HG03558 (cell line): ENCODE measurements around the gene SDR42E2.
"Not testable (repeated sequence)": the region's sequence is repeated elsewhere in the genome, so short reads cannot be mapped to it uniquely, and the experiment has no call there.

Experiments
- ATAC-seq: cut with Tn5 transposase; IDR thresholded peaks from one replicate; pipeline ENCODE4 v1.9.1; 2021; ENCODE audit warnings: moderate number of reproducible peaks; ENCODE audit not compliant: unreplicated experiment; ENCODE audit errors: extremely low read depth

The SDR42E2 gene

DNA sequence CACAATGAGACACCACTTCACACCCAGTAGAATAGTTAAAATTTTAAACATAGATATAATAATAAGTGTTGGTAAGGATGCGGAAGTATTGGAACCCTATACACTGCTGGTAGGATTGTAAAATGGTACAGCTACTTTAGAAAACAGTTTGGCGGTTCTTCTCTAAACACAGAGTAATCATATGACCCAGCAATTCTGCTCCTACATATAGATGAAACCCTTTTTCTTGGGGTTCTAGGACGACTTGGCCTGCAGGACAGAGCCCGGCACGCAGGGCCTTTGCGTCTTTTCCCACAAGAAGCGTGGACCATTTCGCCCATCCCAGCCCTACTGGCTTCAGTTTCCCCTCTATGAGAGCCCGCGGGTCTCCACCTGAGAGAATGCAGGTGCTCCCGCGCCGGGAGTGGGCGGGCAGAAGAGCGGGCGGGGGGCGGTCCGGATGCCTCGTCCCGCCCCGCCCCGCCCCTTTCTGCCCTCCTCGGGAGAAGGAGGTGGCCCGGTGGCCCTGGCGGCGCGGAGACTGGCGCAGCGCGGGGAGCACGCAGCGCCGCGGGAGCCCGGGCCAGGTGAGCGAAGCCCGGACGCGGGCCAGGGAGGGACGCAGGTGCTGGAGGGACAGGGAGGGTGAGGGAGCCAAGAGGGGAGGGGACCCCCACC, at the start of gene SDR42E2:
Gene SDR42E2, plus strand, starts transcription at position 508 of the 657 bp plus-strand sequence. CDS start 3,077 bp downstream, outside the sequence.
- no peak for ATAC-seq

DNA sequence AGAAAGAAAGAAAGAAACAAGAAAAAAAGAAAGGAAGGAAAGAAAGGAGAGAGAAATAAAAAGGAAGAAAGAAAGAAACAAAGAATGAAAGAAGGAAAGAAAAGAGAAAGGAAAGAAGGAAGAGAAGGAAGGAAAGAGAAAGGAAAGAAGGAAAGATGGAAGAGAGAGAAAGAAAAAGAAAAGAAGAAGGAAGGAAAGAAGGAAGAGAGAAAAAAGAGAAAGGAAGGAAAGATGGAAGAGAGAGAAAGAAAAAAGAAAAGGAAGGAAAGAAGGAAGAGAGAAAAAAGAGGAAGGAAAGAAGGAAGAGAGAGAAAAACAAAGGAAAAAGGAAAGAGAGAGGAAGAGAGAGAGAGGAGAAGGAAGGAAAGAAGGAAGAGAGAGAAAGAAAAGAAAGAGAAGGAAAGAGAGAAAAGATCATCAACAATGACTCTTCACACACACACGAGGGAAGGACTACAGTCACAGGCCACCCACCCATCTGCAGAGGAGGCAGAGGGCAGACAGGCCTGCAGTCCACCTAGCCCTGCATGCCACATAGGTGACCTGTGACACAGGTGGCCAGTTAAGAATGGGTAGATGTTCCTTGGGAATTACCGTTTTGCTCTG, 46.1 kb upstream of the SDR42E2 start:
- ATAC-seq: no peak

DNA sequence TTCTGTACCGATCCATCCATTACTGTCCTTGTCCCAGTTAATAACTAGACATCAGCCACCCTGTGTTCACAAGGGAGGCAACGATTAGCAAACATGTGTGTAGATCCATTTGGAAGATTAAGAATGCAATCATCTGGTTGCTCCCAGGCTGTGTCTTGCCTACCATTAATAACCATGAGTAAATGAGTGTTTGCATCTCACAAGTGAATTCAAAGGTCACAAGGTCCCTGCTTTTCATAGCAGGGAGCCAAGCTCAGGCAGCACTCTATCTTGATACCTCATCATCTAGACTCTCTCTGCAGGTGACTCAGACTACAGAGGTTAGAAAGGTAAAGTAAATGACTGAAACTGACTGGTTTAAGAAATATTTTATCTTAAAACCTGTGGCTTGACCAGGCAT, 44.7 kb upstream of the SDR42E2 start:
- no peak for ATAC-seq

DNA sequence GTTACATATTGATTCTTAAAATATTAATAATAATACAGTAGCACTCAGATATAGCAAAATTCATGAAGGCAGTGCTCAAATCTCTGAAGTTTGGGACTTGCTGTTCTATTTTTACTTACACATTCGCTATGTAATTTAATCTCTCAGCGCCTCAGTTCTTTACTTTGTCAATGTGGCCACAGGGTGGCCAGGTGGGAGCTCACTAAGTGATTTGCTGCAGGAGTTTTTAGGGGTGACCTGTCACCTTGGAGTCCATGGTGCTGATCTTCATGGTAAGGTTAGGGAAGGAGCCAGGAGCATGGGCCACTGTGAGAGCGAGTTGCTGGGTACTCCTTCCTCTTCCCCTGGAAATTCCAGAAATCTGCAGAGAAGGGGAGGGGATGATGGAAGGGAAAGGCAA, 41.9 kb upstream of the SDR42E2 start:
- no peak for ATAC-seq

DNA sequence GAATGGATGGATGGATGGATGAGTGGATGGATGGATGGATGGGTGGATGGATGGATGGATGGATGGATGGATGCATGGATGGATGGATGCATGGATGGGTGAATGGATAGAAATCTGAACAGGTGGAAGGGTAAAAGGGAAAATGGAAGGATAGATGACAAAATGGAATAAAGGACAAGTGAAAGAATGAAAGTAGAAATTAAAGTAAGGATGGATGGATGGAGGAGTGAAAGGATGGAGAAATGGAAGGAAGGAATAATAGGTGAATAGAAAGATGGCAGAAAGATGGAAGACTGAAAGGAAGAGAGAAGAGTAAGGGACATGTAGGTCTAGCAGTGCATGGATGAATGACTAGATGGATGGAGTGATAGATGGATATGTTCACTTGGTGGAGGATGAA, 40.1 kb upstream of the SDR42E2 start:
- no peak for ATAC-seq

DNA sequence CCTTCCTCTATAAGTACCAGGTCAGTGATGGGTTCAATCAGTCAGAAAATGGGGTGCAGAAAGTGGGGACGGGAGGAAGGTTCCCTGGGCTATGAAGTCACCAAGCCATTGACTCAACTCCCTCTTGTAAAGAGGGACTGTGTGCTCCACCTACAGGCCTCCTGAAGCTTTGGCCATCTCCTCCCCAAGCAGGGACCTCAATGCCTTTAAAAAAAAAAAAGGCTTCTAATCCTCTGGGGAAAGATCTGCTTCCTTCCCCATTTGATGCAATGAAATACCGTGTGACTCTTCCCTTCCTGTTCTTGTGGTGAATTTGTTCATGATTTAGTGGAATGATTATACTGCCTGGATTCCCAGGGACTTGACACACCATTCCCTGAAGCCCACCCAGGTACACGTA, 39.2 kb upstream of the SDR42E2 start:
- ATAC-seq: no peak

DNA sequence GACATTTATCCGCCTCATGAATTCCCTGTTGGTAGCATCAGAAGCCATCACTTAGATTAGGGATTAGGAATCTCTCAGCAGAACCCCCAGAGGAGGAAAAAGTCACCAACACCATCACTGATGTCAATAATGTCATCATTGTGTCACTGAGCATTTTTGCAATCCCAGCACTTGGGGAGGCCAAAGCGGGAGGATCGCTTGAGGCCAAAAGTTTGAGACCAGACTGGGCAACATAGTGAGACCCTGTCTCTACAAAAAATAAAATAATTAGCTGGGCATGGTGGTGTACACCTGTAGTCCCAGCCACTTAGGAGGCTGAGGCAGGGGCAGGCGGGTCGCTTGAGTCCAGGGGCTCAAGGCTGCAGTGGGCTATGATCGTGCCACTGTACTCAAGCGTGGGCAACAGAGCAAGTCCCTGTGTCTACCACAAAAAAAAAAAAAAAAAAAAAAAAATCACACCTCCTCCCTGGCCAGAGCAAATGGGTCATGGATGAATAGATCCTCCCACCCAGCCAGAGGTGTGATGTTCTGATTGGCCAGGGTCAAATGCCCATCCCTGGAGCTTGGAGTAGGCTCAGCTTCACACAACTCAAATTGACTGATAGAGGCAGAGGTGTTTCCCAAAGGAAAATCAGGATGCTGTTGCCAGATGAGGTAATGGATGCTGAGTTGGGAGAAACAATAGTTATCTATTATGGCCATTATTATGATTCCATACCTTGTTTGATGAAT, 38.4 kb upstream of the SDR42E2 start:
- no peak for ATAC-seq

DNA sequence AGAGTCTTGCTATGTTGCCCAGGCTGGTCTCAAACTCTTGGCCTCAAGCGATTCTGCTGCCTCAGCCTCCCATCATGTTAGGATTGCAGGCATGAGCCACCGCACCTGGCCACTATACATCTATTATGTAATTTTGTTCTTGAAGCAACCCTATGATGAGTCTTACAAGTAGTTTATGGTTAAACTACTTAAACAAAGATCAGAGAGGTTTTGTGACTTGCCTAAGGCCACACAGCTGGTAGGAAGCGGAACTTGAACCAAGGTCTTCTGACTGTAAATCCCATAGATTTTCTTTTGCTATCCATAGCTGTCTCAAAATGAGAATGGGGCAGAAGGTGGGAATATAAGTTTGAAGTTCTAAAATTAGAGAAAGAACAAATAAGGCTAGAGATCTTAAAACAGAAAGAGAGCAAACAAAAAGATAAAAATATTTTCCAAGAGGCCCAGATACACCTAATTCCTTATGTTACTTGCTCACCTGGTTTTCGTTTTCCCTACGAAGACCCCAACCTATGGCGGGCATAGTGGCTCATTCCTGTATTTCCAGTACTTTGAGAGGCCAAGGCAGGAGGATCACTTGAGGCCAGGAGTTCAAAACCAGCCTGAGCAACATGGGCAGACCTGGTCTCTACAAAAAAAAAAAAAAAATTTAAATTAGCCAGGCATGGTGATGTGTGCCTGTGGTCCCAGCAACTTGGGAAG, 37.6 kb upstream of the SDR42E2 start:
- ATAC-seq: no peak

DNA sequence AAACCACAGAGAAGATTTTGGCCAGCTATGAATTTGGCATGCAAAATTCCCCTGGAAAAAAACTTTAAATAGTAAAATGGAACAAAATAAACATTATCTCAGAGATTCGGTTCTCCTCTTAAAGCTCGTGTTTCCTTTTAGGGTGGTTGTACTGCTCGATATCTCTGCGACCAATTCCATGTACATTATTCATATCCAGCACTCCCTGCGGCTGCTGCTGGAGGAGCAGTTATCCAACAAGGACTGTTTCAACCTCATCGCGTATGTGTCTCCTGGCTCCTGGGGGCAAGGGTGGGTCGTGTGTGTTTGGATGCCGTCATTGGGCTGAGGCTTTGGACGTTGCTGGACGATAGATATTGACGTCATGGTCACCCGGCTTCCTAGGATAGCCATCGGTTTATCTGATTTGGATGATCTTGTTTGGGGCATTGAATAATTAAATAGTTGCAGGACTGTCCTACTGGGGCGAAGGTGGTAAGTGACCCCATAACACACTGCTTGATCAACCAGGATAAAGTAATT, 36.2 kb upstream of the SDR42E2 start:
- ATAC-seq: no peak

DNA sequence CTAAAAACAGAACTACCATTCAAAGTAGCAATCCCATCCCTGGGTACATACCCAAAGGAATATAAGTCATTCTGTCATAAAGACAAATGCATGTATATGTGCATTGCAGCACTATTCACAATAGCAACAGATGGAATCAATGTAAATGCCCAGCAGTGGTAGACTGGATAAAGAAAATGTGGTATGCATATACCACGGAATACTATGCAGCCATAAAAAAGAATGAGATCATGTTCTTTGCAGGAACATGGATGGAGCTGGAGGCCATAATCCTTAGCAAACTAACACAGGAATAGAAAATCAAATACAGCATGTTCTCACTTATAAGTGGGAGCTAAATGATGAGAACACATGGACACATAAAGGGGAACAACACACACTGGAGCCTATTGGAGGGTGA, 33.8 kb upstream of the SDR42E2 start:
- not testable (repeated sequence) for ATAC-seq

DNA sequence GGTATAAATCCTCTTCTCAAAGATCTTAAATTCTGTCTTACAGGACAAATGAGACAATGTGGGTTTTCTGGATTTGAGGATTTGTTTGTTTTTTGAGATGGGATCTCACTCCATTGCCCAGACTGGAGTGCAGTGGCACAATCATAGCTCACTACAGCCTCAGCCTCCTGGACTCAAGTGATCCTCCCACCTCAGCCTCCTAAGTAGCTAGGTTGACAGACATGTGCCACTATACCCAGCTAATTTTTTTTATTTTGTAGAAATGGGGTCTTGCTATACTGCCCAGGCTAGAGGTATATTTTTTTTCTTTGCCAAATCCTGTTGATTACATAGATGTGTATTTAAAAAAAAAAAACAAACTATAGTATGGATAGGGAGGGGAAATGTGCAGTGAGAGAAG, 31.8 kb upstream of the SDR42E2 start:
- no peak for ATAC-seq

DNA sequence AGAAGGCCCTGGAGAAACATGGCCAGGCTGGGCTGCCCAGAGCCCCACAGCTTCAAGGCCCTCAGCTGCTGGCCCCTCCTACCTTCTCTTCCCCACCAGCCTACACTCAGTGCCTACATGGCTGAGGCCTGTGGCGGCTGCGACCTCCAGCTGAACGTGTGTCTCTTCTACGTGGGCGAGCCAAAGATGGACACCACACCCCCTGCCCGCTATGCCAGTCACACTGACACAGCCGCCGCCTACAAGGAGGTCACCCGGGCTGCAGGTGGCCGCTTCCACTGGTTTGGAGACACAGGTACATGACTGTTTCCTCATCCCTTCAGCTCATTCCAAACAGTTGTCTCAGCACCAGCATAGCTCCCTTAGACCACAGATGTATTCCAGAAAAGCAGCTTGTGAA, 29.5 kb upstream of the SDR42E2 start:
- no peak for ATAC-seq

DNA sequence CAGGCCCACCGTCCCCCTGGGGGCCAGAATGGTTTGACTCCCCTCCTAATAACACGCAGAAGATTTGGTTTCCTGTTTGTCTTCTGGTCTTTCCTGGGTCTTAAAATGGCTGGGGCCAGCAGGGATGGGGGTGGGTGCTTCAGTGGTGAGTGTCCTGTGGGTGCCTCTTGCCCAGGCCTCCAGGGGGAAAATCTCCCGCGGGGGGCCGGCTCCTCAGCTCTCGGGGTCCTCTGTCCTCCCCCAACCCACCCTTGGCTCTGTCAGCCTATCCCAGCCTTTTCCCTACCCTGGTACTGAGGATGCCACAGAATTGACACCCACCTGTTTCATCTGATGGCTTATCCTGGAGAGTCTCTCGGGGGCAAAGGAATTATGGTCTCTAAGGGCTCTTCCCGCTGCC, 23.8 kb upstream of the SDR42E2 start:
- ATAC-seq: no peak

DNA sequence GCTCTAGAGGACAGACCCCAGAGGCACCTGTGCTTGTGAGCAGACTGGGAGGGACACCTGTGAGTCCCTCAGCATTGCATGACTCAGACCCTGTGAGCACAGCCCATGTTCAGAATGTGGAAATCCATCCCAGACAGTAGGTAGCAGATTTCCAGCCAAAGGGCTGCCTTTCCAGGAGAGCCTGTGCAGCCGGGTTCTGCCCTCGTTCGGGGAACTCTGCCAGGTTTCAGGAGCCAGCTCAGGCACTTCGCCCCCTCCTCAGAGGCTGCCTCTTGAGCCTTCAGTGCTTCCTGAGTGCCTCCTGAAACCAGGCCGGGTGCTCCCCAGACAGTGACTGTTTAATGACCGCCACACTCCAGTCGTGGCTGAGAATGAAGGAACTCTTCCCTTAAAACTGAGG, 23.3 kb upstream of the SDR42E2 start:
- no peak for ATAC-seq

DNA sequence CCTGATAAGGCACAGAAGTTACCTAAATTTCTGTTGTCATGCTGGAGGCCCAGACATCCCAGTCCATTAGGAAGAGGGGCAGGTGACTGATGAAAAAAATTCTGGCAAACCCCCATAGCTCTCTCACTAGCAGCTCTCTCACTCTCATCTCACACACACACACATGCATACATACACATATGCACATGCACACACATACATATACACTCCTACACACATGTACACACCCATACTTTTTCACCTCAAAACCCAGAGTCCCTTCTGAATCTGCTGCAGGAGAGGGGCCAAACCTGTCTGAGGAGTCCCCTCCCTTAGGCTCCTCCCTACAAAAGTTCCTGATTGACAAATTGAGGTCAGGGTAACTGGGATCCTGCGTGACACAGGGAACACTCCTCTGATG, 22.6 kb upstream of the SDR42E2 start:
- ATAC-seq: no peak

DNA sequence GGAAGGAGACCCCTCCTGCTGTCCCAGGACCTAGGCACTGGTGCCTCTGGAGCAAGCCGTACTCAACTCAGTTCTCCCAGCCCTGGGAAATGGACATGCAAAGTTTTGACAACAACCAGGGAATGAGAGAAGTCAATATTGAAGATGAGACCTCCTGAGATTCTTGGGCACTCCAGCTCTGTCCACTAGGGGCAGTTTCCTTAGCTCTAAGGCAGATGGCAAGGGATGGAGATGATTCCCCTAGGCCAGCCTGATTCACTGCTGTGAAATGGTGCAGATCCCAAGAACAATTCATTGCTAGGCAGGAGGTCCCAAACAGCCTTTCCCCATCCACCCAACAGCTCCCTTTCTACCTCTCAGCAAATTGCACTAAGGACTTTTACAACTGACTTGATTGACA, 20.5 kb upstream of the SDR42E2 start:
- ATAC-seq: no peak

DNA sequence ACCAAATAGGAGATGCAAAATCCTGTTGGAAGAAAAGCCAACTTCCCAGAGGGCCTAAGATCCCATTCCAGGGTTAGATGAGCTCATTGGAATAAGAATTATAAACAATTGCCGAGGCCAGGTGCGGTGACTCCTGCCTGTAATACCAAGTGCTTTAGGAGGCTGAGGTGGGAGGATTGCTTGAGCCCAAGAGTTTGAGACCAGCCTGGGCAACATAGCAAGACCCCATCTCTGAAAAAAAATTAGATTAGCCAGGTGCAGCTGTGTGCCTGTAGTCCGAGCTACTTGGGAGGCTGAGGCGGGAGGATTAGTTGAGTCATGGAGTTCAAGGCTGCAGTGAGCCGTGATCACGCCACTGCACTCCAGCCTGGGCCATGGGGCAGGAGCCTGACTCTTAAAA, 17.8 kb upstream of the SDR42E2 start:
- ATAC-seq: no peak

DNA sequence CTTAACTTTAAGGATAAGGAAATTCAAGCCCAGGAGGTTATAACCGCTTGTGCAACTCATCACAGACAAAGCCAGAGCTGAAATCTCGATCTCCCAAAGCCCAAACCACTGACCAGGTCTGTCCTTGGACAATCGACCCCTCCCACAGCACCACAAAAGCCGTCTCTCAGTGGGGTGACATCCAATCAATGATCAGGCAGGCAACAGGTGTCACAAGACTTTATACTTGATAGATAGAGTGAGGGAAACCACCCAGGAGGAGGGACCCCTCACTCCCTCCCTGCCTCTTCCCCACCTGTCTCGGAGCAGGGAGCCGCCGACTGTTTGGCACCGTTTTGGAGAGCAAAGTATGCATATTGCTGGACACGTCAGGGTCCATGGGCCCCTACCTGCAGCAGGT, 14.5 kb upstream of the SDR42E2 start:
- no peak for ATAC-seq

DNA sequence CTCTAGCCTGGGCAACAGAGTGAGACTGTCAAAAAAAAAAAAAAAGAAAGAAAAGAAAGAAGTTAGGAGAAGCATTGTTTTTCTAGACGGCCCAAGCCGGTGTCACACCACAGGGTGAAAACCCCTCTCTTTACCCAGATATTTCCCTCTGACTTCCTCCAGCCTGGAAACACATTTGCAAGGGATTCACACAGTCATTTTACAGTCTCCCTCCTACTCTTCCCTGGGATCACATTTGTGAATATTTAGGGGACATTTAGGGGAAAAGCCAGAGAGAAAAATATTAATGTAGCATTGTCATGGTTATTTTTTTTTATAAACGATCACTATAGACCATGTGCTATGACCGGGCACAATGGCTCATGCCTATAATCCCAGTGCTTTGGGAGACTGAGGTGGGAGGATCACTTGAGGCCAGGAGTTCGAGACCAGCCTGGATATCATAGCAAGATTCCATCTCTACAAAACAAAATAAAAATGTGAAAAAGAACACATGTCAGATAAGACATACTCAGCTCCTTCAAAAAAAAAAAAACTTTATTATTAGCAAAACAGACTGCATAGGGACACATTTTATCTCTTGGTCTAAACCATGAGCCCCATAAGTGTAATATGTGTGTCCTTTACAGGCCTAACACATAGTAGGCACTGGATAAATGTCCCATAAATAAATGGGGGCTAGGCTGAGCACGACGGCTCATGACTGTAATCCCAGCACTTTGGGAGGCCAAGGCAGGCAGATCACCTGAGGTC, 10.9 kb upstream of the SDR42E2 start:
- ATAC-seq: no peak

DNA sequence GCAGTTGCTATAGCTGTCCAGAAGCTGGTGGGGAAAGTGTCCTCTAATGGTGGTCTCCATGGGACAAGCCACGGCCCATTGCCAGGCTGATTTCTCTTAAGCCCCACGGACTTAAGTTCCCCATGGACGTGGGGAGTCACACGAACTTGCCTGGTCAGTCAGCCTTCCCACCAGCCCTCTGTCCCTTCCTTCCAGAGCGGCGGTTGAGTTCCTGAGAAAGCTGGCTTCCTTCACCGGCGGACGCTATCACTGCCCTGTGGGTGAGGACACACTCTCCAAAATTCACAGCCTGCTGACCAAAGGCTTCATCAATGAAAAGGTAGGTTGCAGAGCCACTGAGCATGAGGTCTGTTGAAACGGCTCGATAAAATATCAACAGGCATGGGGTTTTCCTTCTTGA, 10.0 kb upstream of the SDR42E2 start:
- no peak for ATAC-seq
